ENCODE measurements around the gene PROCR.

DNA sequence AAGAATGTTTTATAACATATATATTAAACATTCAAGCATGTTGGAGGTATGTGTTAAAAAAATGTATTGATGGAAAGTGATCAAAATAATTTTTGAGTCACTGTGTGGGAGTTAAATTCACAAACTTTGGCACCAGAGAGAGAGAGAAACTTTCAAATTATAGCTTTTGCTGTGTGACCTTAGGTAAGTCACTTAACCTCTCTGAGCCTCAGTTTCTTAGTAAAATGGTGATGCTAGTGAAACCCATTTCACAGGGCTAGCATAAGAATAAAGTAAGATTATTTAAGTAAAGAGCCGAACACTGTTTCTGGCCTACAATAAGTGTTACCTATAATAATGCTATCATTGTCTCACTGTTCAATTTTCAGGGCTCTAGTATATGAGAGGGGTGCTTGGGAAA lies 4.1 kb upstream of the PROCR start:
- TF ChIP-seq CTCF (IDR thresholded peaks at IDR 0.05), result no peak
- TF ChIP-seq POLR2A (IDR thresholded peaks at IDR 0.05; ENCODE audit: low read depth), result no peak

Data from esophagus muscularis mucosa (tissue), 3 donors.